ENCODE measurements around the gene ZNF765.
"Not testable (repeated sequence)": the region's sequence is repeated elsewhere in the genome, so short reads cannot be mapped to it uniquely, and the experiment has no call there.

ZNF765 gene

GRCh38 chr19:53455828-53456227 is 60.9 kb downstream of the ZNF765 start:
- Histone ChIP-seq H3K9ac (no peak overlapping the region), H3K27me3 (ENCODE audit: control insufficient read depth, insufficient read depth, low read length) (no peaks in the 10 kb centered on the region), H3K4me2 (ENCODE audit: low read length) (no peak overlapping the region), H2AFZ (no peak overlapping the region), H3K4me1 (no peaks in the 10 kb centered on the region), H3K27ac (no peak overlapping the region), H3K9me3 (ENCODE audit: control insufficient read depth, low read length) (no peaks in the 10 kb centered on the region), H3K36me3 (ENCODE audit: control insufficient read depth, insufficient read depth, low read length) (peaks cover 3% of the 10 kb centered on the region), H3K4me3 (ENCODE audit: low read depth, low read length) (no peak overlapping the region), H3K79me2 (no peaks in the 10 kb centered on the region)
- no peak for TF ChIP-seq CTCF (IDR thresholded peaks at IDR 0.05)

GRCh38 chr19:53460131-53460721 is 65.3 kb downstream of the ZNF765 start:
- H3K79me2 ChIP-seq; H3K9me3 ChIP-seq (ENCODE audit: control insufficient read depth, low read length); H3K27ac ChIP-seq; H3K4me1 ChIP-seq; H3K4me3 ChIP-seq (ENCODE audit: low read depth, low read length); H3K36me3 ChIP-seq (ENCODE audit: control insufficient read depth, insufficient read depth, low read length); H3K27me3 ChIP-seq (ENCODE audit: control insufficient read depth, insufficient read depth, low read length); H3K4me2 ChIP-seq (ENCODE audit: low read length); H2AFZ ChIP-seq; H3K9ac ChIP-seq: not testable (repeated sequence)

- Histone ChIP-seq H3K27me3 (ENCODE audit: control insufficient read depth, insufficient read depth, low read length) (no peaks in the 10 kb centered on the region), H3K9ac (no peak overlapping the region), H3K79me2 (no peaks in the 10 kb centered on the region), H3K27ac (no peak overlapping the region), H3K4me2 (ENCODE audit: low read length) (no peak overlapping the region), H2AFZ (no peak overlapping the region), H3K9me3 (ENCODE audit: control insufficient read depth, low read length) (no peaks in the 10 kb centered on the region), H3K4me3 (ENCODE audit: low read depth, low read length) (no peak overlapping the region), H3K4me1 (no peaks in the 10 kb centered on the region), H3K36me3 (ENCODE audit: control insufficient read depth, insufficient read depth, low read length) (no peaks in the 10 kb centered on the region)
- no peak for TF ChIP-seq CTCF (IDR thresholded peaks at IDR 0.05)
Measured at GRCh38 chr19:53461866-53462265, 66.9 kb downstream of the ZNF765 start.

- no peak overlapping the region for H3K4me3 ChIP-seq (ENCODE audit: low read depth, low read length)
- no peaks in the 10 kb centered on the region for H3K9me3 ChIP-seq (ENCODE audit: control insufficient read depth, low read length)
- H3K79me2 ChIP-seq, result no peaks in the 10 kb centered on the region
- H3K4me2 ChIP-seq (ENCODE audit: low read length), result no peak overlapping the region
- H3K36me3 ChIP-seq (ENCODE audit: control insufficient read depth, insufficient read depth, low read length), result no peaks in the 10 kb centered on the region
- no peak overlapping the region for H3K9ac ChIP-seq
- no peak for TF ChIP-seq CTCF (IDR thresholded peaks at IDR 0.05)
- H3K27me3 ChIP-seq (ENCODE audit: control insufficient read depth, insufficient read depth, low read length), result no peaks in the 10 kb centered on the region
- no peaks in the 10 kb centered on the region for H3K4me1 ChIP-seq
- H3K27ac ChIP-seq, result no peak overlapping the region
- H2AFZ ChIP-seq, result no peak overlapping the region
Measured at GRCh38 chr19:53462861-53463260, 67.9 kb downstream of the ZNF765 start.

- no peak overlapping the region for H3K9ac ChIP-seq
- H3K9me3 ChIP-seq (ENCODE audit: control insufficient read depth, low read length), result no peaks in the 10 kb centered on the region
- H2AFZ ChIP-seq, result no peak overlapping the region
- H3K27me3 ChIP-seq (ENCODE audit: control insufficient read depth, insufficient read depth, low read length), result no peaks in the 10 kb centered on the region
- no peak overlapping the region for H3K4me3 ChIP-seq (ENCODE audit: low read depth, low read length)
- H3K27ac ChIP-seq, result no peak overlapping the region
- H3K4me1 ChIP-seq, result no peaks in the 10 kb centered on the region
- H3K79me2 ChIP-seq, result no peaks in the 10 kb centered on the region
- no peaks in the 10 kb centered on the region for H3K36me3 ChIP-seq (ENCODE audit: control insufficient read depth, insufficient read depth, low read length)
- H3K4me2 ChIP-seq (ENCODE audit: low read length), result no peak overlapping the region
- TF ChIP-seq CTCF (IDR thresholded peaks at IDR 0.05), result no peak
Measured at GRCh38 chr19:53463263-53463662, 68.3 kb downstream of the ZNF765 start.
